ENCODE measurements around the gene KCNN1.
"Not testable (repeated sequence)": the region's sequence is repeated elsewhere in the genome, so short reads cannot be mapped to it uniquely, and the experiment has no call there.

Gene KCNN1

DNA sequence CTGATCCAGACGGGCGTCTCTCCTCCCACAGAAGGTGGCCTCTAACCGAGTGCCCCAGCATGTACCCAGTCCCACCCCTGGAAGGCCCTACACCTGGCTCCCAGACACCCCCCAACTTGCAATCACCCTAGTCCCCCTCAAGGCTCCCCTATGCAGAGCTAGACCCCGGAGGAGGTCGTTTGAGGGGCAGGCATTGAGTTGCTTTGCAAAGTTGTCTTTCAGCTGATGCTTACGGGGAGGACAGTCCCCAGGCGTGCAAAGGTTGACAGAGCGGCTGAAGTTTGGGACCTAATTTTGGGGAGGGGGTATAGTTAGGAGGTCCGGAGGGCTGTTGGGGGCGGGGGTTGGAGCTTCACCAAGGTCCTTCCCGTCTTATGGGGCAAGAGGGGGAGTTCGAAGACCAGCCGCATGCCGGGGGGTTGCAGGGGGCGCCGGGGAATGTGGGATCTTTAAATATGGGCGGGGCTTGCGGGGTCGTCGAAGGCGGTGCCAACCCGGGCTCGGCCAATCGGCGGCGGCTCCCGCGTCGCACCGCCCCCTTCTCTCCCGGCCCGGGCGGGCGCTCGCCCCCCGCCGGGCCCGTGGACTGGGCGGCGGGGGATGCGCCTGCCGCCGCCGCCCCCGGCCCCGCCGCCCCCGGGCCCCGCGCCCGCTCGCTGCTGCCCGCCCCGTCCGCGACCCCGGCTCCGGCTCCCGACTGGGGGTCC lies at the start of gene KCNN1:
Gene KCNN1, plus strand, starts transcription at position 558 of the 707 bp plus-strand sequence. CDS start 6,782 bp downstream, outside the sequence.
- no peak for DNase-seq (ENCODE audit: low read depth)

DNA sequence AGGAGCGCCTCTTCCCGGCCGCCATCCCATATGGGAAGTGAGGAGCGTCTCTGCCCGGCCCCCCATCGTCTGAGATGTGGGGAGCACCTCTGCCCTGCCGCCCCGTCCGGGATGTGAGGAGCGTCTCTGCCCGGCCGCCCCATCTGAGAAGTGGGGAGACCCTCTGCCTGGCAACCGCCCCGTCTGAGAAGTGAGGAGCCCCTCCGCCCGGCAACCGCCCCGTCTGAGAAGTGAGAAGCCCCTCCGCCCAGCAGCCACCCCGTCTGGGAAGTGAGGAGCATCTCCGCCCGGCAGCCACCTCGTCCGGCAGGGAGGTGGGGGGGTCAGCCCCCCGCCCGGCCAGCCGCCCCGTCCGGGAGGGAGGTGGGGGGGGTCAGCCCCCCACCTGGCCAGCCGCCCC lies 48.8 kb upstream of the KCNN1 start:
- not testable (repeated sequence) for DNase-seq (ENCODE audit: low read depth)

DNA sequence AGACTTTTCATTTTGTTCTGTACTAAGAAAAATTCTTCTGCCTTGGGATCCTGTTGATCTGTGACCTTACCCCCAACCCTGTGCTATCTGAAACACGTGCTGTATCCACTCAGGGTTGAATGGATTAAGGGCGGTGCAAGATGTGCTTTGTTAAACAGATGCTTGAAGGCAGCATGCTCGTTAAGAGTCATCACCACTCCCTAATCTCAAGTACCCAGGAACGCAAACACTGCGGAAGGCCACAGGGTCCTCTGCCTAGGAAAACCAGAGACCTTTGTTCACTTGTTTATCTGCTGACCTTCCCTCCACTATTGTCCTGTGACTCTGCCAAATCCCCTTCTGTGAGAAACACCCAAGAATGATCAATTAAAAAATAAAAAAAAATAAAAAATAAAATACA lies 47.8 kb upstream of the KCNN1 start:
- DNase-seq (ENCODE audit: low read depth) = not testable (repeated sequence)

DNA sequence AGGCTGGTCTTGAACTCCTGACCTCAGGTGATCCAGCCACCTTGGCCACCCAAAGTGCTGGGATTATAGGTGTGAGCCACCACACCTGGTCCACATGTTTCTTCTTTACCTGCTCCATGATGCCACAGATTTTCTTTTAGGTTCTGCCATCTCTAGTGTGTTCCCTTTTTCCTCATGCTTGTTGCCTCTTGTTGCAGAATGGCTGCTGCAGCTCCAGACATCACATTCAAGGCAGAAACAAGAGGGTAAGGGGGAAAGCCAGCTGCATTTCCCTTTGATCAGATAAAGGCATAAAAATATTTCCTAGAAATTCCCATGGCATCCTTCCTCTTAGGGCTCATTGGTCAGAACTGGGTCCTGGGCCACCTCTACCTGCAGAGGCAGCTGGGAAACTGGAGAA lies 46.4 kb upstream of the KCNN1 start:
- DNase-seq (ENCODE audit: low read depth) = no peak

DNA sequence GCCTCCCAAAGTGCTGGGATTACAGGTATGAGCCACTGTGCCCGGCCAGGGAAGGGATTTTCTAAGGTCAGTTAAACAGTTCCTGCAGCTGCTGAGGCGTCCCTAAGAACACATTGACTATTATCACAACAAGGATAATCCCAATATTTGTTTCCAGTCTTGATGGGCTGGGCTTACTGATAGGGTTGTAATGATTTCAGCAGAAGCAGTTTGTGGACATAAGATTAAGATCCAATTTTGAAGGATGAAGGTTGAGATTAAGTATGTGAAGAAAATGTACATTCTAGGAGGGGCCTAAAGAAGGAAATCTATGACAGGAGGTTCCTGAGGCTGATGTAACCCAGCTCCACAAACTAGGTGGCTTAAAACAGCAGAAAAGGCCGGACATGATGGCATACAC lies 44.8 kb upstream of the KCNN1 start:
- no peak for DNase-seq (ENCODE audit: low read depth)

DNA sequence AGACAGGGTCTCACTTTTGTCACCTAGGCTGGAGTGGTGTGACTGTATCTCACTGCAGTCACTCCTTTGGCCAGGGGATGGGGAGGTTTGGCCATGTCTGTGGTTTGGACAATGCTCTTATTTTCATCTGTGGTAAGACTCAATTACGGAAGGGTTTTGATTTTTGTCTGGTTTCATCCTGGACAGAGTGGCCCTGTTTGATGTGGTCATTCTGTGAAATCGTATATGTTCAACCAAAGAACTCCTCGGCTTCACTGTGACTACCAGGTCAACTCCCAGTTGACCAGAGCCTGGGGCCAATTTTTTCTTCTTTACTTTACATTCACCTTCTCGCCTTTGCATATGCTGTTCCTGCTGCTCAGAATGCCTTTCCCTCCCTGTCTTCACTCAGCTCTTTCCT lies 40.9 kb upstream of the KCNN1 start:
- DNase-seq (ENCODE audit: low read depth) = no peak

DNA sequence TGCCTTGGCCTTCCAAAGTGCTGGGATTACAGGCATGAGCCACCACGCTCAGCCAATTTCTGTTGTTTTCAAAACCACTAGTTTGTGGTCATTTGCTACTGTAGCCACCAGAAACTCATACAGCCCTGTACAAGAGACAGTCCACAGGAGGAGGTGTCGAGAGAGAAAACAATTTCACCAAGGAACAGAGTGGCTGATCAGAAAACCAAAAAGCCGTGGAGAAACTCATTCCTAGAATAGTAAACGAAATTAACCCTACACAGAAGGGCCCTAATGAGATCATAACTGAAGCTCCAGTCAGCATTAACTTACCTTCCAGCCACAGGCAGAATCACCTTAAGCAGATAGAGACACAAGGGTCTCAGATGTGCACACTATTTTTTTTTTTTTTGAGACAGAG lies 37.9 kb upstream of the KCNN1 start:
- DNase-seq (ENCODE audit: low read depth) = no peak

DNA sequence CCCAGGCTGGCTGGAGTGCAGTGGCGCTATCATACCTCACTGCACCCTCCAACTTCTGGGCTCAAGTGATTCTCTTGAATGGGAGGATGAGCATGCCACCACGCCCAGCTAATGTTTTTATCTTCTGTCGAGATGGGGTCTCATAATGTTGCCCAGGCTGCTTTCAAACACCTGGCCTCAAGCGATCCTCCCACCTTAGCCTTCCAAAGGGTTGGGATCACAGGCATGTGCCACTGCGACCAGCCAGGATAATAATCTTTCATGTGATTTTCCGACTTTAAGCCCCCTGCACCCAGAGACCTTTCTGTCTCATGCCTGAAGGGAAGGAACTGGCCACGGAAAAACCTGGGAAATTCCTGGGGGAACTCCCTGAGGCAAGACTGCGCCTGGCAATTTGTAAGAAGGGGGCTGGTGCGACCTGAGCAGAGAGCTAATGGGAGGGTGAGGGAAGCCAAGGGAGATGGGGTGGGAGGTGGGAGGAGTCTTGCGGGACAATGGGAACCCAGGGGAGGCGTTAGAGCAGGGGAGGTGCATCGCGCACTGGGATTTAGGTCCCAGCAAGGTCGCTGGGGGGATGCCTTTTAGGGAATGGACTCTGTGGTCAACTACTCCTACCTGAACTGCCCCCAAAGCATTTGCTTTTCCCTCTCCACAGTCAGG lies 35.2 kb upstream of the KCNN1 start:
- no peak for DNase-seq (ENCODE audit: low read depth)

DNA sequence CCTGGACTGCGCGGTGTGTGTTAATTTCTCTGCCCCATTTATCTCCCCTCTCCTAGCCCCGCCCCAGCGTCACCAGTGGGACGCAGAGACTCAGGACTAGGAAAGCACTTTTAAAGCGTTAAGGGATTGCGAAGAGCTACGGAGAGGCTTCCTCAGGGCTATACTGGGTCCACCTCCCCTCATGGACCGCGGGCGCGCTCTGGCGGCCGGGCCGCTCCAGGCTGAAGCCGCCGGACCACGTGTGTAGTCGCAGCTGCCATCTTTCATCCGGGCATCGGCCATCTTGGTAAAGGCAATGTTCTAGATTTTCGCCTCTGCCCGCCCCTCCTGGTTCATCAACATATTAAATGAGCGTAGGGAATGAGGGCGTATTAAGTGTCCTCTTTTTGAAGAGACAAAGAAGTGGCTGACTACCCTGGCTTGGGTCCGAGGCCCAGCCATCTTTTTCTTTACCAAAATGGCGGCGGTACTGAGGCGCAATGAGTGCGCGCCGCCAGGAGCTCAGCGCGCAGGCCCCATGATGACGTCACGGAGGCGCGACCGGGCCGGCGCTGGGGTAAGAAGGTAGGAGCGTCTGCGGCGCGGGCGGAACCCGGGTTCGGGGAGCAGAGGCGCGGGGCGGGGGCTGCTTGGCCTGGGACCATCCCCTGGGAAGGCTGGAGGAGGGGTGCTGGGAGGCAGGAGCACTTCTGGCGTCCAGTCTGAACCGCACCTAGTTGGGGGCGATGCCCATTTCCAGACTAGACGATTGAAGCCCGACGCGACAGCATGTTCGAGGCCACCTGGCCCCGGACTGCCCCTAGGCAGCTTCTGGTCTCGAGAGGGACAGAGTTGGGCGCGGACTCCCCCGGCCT lies 34.2 kb upstream of the KCNN1 start, which contains the start of gene CCDC124:
Gene CCDC124, plus strand, starts transcription at position 531 of the 854 bp plus-strand sequence. CDS start 3,406 bp downstream, outside the sequence.
- peak; percentile 89 for DNase-seq (ENCODE audit: low read depth)

DNA sequence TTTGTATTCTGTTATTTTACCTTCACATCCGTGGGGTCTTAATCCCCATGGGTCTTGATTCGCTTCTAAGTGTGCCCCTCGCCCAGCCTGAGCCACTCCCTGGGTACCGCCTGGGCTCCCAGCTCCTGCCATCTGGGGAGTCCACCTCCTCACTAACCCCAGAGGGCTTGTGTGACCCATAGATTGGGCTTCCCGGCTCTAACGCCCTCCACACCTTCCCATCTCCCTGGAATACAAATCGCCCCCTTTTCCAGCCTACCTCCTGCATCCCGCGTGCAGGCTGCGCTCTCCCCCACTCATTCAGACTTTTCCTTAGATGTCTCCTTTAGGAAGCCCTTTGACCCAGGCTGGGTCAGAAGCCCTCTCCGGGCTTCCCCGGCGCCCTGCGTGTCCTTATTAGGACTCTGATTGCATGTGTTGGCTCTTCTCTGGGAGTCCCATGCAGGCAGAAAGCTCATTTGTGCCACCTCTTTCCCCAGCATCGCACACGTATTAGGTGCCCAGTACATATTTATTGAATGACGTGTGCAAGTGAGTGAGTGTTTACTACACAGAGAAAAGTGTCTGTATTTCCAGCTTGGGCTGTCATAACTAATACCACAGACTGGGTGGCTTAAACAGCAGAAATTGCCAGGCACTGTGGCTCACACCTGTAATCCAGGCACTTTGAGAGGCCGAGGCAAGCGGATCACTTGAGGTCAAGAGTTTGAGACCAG lies 33.3 kb upstream of the KCNN1 start:
- DNase-seq (ENCODE audit: low read depth) = no peak

DNA sequence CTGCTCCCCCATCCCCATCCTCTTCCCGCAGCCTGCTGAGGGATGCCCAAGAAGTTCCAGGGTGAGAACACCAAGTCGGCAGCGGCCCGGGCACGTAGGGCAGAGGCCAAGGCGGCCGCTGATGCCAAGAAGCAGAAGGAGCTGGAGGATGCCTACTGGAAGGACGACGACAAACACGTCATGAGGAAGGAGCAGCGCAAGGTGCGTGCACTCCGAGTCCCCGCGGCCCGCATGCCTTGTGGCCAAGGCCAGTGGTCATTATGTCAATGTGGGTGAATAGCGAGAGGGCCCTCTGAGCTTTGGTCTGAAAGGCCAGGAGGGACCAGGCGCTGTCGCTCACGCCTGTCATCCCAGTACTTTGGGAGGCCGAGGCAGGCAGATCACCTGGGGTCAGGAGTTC lies 30.5 kb upstream of the KCNN1 start:
- DNase-seq (ENCODE audit: low read depth) = no peak

DNA sequence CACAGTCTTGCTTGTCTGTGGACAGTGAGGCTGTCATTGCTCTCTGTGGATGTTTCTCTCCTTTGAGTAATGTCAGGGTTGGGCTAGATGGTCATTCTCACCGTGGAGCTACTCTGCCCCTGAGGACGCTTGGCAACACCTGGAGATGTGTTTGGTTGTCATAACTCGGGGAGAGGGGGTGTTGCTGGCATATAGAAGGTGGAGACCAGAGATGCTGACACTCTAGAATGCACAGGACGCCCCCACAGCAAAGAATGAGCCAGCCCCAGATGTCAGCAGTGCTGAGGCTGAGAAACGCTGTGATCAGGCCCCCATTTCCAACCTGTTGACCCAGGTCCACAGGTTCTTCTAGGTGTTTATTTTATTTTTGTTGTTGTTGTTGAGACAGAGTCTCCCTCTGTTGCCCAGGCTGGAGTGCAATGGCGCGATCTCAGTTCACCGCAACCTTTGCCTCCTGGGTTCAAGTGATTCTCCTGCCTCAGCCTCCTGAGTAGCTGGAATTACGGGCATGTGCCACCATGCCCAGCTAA lies 29.5 kb upstream of the KCNN1 start:
- no peak for DNase-seq (ENCODE audit: low read depth)

DNA sequence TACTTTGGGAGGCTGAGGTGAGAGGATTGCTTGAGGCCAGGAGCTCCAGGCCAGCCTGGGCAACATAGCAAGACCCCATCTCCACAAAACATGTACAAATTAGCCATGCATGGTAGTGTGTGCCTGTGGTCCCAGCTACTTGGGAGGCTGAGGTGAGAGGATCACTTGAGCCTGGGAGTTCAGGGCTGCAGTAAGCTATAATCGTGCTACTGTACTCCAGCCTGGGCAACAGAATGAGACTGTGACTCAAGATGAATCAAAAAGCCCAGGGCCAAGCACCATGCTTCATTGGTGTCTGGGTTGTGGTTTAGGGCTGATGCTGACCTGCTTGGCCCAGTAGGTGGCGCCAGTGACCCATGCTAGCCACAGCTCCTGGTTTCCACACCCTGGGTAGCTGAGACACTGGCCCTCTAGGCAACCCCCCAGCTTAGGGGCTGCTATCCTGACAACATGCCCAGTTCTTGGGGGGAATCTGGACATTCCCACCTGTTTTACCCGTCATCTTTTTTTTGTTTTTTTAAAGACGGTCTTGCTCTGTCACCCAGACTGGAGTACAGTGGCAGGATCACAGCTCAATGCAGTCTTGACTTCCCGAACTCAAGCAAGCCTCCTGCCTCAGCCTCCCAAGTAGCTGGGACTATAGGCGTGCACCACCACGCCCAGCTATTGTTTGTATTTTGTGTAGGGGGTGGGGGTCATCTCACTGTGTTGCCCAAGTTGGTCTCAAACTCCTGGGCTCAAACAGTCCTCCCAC lies 28.6 kb upstream of the KCNN1 start:
- peak; percentile 50 for DNase-seq (ENCODE audit: low read depth)

DNA sequence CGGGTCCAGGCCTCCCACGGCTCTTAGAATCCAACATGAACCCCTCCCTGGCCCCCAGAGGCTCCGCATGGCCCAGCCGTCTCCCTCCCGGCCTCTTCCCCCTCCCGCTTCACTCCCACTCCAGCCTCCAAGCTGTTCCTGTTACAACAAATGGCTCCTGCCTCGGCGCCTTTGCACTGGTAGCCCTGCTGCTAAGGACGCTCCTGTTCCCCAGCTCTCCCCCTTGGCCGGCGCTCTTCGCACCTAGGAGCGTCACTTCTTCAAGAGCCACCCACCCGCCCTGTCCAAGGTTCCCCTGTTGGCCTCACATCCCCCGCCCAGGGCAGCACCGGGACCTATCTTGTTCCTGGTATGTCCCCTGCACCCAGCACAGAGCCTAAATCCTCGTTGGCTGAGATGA lies 24.7 kb upstream of the KCNN1 start:
- no peak for DNase-seq (ENCODE audit: low read depth)

DNA sequence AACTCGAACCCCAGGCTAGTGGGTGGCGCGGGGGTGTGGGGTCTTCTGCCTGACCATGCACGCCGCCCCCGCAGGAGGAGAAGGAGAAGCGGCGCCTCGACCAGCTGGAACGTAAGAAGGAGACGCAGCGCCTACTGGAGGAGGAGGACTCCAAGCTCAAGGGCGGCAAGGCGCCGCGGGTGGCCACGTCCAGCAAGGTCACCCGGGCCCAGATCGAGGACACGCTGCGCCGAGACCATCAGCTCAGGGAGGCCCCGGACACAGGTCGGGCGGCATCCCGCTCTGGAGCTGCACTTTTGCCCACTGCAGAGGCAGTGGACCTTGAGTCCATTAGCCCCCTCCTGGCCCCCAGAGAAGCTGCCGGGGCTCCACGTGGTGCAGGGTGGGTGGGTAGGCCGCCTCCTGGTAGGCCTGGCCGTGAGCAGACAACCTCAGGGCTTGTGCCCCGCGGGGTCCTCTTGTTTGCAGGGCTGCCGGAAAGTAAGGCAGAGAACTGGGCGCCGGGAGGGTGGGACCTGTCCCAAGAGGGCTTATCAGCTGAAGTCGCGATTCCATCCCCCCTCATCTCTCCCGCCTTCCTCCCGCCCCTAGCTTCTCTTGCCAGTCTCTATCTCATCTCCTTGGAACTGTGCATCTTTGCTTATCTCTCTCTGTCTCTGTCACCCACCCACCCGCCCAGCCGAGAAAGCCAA lies 24.2 kb upstream of the KCNN1 start:
- DNase-seq (ENCODE audit: low read depth) = no peak

DNA sequence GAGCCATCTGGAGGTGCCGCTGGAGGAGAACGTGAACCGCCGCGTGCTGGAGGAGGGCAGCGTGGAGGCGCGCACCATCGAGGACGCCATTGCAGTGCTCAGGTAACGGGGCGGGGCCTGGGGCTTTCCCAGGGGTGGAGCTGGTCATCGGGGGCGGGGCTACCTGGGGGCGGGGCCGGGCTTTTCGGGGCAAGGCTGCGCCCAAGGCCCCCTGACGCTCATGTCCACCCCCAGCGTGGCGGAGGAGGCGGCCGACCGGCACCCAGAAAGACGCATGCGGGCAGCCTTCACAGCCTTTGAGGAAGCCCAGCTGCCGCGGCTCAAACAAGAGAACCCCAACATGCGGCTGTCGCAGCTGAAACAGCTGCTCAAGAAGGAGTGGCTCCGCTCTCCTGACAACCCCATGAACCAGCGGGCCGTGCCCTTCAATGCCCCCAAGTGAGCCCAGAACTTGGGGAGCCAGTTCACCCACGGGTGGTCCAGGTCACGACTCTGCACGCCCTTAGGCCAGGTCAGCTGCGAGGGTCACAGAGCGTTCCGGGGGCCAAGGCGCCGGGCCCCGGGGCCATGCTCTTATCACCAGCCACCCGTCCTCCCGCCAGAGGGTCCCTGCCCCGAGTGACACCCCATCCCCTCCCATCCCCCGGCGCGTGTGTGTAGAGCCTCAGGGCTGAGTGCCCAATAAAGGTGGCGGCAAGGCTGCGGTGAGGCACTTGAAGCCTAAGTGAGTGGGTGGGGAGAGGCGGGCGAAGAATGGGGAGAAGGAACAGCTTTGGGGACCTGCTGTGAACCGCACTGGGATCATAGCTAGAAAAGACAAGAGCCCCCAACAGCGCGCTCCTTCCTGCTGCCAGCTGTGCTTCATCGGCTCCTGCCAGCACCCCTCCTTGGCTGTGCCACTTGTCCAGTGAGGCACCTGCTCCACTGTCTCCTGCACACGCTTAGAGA lies 23.4 kb upstream of the KCNN1 start:
- DNase-seq (ENCODE audit: low read depth) = no peak

DNA sequence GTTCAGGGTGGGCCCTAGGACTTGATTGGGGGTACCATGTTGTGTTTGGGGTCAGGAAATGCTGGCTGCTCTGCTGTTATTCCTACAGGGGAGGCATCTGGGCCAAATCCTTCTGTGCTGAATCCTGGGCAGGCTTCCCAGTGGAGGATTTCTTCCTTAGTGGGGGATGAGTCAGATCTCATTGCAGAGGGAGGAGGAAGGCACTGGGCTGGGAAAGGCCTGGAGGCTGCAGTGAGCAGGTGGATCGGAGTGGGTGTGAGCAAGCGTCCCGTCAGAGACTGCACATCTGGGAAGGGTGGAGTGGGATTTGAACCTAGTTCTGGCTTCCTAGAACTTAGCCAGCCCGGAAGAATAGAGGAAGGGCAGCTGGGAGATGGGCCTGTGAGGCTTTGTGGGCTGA lies 22.6 kb upstream of the KCNN1 start:
- DNase-seq (ENCODE audit: low read depth) = no peak

DNA sequence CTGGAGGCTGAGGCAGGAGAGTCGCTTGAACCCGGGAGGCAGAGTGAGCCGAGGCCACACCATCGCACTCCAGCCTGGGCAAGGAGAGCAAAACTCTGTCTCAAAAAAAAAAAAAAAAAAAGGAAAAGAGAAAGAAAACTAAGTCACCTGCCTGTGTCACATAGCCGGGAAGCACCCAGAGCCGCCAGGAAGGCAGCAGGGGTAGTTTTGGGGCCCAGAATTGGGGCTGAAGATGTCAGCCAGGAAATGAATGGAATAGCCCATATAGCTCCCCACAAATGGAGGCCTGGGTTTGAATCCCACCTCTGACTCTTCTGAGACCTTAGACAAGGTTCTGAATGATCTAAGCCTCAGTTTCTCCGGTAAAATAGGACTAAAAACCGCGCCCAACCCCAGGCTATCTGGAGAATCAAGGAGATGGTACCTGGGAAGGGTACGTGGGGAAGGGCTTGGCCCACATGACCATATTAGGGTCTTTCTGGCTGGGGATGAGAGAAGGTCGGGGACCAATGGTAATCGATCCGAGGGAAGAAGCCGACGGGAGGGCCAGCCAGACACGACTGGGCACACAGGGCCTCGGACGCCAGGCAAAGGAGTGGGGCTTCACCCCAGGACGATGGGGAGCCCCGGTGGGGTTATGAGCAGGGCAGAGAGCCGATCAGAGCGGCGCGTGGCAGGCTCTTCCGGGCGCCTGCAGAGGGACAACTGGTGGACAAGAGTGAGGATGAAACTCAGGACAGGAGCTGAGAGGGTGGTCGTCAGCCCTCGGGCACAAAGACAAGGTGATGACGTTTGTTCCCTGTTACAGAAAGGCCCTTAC lies 19.7 kb upstream of the KCNN1 start:
- DNase-seq (ENCODE audit: low read depth) = no peak

Measured in stimulated activated CD8-positive, alpha-beta memory T cell treated with anti-CD3 and anti-CD28 coated beads, Interleukin-15, amount 100 ng/mL, for 24 hours (primary cell).